CD1c-positive myeloid dendritic cell (primary cell): ENCODE results near the gene SLC25A19.

Experiments used
- DNase-seq: peaks from one replicate; pipeline ENCODE4 v3.0.0-alpha.2; 2016; ENCODE audit errors: extremely low spot score

SLC25A19 gene

GRCh38 chr17:75289115-75289831, at the start of gene SLC25A19:
Gene SLC25A19, minus strand, starts transcription at chr17:75289433. Its CDS starts 2,669 bp downstream, at chr17:75286764.
- peak; percentile 98 for DNase-seq

DNA sequence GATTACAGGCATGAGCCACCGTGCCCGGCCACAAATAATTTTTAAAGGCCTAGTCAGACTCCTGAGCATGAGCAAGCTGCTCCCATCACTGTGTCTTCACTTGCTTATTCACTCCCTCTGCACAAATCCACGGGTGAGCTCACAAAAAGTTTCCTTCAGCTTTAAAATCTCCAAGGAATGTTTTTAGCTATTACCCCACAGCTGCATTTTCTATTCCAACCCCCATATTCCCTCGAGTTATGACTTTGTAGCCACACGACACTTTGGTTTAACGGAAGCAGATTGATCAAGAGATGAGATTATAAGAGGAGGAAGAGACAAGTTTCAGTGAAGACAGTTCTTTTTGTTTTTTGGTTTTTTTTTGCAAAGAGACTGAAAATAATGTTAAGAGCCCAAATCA, 49.1 kb upstream of the SLC25A19 start:
- peak; percentile 54 for DNase-seq

- DNase-seq: no peak
Observed at GRCh38 chr17:75335315-75335714, 46.1 kb upstream of the SLC25A19 start.

DNA sequence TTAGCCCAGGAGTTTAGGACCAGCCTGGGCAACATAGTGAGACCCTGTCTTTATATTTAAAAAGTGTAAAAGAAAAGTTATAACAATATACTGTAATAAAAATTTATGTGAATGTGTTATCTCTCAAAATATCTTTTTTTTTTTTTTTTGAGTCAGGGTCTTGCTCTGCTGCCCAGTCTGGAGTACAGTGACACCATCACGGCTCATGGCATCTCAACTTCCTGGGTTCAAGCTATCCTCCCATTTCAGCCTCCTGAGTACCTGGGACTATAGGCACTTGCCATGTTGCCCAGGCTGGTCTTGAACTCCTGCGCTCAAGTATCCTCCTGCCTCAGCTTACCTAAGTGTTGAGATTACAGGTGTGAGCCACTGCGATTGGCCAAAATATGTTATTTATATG, 45.5 kb upstream of the SLC25A19 start:
- no peak for DNase-seq

GRCh38 chr17:75331671-75332070, 42.4 kb upstream of the SLC25A19 start:
- no peak for DNase-seq

GRCh38 chr17:75327757-75328156, 38.5 kb upstream of the SLC25A19 start:
- no peak for DNase-seq

DNA sequence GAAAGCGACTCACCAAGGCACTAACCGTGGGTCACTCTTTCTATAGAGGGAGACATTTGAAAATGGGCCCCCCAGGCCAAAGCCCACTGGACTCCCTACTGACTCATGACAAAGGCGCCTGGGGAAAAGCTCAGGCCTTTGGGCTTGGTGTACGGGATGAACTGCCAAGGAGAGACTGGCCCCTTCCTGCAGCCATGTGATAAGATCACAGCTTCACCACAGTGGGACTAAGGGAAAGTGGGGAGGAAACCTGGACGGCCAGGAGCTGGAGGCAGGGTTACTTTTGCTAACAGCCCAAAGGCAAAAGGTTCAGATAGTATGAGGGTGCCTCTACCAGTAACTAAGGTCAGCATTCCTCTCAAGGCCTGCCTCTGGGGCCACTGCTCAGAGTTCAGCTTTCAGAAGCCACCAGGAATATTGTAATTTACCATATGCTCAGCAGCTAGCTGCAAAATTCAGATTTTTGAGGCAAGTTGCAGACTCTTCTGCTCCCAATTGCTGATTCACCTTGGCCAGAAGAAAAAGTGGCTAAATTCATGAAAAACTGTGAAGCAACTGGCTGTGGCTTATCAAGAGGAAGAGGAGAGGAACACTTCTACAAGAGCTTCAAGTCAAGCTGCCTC, 37.1 kb upstream of the SLC25A19 start:
- no peak for DNase-seq

- peak; percentile 34 for DNase-seq
Observed at GRCh38 chr17:75325827-75326225, 36.6 kb upstream of the SLC25A19 start.

DNA sequence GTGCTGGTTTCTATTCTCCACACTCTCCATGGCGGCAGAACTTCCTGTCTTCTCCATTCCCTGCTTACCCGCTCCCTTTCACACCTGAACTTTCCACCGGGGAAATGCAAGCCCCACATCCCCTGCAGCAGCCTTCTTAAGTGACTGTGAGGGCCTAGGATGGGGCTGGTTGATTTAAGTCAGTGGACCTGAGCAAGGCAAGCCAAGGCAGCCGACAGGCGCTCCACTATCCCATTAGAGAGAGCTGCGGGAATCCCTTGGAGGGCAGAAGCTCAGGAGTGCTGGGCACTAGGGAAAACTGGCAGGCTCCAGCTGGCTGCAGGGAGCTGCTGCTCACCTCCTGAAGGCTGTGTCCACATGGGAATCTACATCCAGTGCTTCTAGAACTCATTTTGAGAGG, 36.1 kb upstream of the SLC25A19 start:
- no peak for DNase-seq

DNA sequence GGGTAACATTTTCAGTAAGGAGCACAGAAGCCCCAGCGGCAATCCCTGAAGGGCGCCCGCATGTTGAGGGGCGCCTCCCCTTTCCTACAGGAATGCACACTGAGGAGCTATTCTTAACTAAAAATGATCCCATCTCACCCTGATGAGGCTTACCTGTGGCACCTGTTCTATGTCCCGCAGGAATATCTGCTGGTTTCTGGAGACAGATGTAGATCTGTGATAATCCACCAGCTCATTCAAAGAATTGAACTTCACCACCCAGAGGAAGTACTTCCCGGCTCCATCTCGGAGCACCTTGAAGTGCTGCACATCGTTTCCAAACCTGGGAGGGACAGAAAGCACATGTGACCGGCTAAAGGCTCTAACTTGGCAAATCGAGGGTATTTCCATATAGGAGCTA, 32.3 kb upstream of the SLC25A19 start:
- no peak for DNase-seq

DNA sequence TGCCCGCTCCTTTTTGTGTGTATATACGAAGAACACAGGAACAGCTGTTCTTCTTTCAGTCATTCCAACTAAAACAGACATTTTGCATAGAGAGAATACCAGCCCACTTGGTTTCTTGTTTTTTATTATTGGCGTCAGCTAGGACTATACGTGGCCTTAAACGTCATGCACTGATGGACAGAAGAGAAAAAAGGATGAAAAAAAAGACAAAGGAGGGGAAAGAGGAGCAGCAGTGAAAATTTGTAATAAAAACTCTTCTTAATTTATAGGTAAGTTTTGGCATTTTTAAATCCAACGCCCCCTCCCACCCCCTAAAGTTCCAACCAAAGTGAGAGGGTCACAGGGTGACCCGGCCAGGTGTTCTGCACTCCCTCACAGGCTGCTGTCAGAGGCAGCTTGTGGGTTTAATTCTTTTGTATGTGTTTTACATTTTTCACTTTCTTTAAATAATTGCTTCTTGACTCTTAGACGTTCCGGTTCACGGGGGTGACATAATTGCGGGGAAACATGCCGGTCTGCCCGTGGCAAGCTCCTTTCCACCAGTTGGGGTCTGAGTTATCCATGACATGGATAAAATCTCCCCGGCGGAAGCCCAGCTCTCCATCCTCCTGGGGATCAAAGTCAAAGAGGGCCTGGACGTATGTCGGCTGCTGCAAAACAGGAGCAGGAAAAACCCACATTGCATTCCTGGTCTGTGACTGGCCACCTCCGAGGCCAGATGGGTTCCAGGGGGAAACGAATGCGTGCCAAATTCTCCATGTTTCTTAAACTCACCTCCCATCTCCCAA, 30.9 kb upstream of the SLC25A19 start:
- no peak for DNase-seq

DNA sequence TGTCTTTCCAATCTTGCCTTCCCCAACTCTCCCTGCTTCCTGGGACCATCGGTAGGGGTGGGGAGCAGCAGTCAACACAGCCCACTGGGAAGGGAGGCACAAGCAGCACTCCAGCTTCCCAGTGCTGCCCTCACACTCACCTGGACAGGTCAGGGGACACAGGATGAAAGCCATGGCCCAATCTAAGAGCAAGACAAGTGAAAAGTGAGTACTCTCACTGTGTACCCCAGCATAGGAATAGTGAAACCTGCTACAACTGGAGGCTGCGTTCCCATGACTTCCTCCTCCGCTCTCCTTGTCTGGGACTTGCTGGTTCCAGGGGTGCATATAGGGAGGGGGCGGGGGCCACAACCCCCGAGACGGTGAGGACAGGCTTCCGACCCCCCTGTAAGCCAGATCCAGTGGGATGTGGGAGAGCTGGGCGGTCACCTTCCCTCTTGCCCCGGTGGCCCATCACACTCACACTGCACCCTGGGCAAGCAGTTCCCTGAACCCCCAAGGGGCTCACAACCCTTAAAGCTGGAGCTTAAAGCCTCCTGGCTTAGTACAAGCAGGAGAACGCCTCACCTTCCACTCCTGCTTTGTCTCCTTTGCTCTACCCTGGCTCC, 29.5 kb upstream of the SLC25A19 start:
- peak; percentile 31 for DNase-seq

DNA sequence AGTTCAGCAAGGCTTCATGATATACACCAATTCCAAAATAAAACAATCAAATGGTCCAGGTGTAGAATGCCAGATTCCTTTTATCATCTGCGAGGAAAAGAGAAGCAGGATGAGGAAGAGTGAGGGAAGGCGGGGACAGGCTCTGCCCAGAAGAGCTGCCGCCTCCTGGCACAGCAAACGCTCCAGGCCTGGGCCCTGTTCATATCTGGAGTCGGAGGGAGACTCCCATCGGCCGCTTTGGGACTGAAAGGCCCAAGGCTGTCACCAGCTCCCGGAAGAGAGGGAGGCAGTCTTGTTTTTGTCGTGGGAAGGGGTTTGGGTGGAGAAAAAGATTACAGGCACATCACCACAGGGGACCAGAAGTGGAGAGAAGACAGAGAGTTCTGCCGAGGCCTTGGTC, 29.0 kb upstream of the SLC25A19 start:
- no peak for DNase-seq

DNA sequence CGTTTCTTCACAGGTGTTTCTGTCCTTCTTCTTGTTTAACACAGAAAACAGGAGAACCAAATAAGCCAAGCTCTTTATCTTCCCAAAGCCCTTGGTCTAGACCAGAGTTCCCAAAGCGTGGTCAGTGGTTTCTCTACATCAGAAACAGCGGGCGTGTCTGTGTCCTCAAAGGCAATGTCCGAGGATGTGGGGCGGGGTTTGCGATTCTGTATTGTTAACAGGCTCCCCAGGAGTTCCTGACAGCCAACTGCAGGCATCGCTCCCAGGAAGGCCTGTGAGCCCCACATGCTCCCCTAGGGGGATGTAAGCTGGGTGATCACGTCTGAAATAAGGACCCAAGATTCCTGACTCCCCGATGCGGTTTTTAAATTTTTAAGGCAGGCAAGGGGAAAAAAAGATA, 28.4 kb upstream of the SLC25A19 start:
- DNase-seq: peak; percentile 33

DNA sequence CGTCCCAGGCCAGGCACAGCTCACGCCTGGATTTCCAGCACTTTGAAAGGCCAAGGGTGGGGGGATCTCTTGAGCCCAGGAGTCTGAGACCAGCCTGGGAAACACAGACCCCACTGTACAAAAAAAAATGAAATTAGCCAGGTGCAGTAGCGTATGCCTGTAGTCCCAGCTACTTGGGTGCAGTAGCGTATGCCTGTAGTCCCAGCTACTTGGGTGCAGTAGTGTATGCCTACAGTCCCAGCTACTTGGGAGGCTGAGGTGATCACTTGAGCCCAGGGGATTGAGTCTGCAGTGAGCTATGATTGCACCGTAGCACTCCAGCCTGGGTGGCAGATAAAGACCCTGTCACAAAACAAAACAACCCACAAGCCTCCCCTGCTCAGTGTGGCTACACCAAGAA, 27.0 kb upstream of the SLC25A19 start:
- no peak for DNase-seq

DNA sequence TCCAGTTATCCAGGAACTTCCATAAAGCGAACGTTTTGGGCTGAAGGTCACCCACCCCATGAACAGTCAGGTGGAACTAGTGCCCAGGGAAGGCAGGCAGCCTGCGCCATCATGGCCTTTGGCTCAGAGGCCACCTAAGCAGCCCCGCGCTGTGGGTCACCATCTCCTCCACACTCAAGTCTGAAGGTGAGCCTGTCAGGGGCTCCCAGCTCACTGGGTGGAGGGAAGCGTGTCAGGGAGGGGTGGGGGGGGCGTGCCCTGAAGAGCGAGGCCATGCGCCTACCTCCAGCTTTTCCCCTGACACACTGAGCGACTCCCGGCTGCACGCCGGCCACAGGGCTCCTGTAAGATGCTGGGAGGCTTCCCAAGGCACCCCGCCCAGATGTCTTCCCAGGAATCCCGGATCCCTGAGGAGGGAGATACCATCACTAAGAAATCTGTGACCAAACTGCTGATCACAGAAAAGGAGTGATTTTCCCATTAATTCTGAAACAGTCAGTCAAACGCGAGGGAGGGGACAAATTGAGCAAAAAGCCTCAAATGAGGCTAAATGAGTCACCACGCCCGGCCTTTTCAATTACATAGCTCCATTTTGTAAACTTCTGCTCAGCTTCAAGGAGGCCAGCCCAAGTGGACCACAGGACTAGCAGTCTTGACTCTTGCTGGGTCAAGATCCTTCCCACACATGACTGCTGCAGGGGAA, 26.5 kb upstream of the SLC25A19 start:
- DNase-seq: peak; percentile 93

DNA sequence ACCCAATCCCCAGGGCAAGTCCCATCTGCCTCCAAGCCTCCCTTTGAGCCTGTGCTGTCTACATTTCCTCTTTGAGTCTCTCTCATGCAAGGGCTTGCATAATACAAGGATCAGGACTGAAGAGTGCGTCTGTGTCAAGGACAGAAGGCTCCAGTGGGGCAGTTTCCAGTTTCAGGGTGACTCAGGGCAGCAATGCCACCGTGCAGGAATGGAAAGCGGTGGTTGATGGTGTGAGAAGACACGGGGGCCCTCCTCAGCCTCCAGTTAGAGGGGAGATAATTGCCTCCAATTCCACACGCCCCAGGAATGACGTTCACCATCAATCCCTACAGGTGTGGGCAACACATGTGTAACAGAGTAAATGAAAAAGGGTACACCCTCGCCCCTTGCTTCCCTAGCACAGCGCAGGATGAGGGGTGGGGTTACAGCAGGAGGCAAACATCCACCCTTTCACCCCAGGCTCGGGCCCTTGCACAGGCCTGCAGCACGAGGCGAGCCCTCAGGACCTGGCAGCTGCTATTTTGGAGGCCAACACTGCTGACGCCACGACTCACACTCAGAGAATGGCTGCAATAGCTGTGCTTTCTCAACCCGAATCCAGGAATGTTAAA, 24.8 kb upstream of the SLC25A19 start:
- DNase-seq: peak; percentile 96

DNA sequence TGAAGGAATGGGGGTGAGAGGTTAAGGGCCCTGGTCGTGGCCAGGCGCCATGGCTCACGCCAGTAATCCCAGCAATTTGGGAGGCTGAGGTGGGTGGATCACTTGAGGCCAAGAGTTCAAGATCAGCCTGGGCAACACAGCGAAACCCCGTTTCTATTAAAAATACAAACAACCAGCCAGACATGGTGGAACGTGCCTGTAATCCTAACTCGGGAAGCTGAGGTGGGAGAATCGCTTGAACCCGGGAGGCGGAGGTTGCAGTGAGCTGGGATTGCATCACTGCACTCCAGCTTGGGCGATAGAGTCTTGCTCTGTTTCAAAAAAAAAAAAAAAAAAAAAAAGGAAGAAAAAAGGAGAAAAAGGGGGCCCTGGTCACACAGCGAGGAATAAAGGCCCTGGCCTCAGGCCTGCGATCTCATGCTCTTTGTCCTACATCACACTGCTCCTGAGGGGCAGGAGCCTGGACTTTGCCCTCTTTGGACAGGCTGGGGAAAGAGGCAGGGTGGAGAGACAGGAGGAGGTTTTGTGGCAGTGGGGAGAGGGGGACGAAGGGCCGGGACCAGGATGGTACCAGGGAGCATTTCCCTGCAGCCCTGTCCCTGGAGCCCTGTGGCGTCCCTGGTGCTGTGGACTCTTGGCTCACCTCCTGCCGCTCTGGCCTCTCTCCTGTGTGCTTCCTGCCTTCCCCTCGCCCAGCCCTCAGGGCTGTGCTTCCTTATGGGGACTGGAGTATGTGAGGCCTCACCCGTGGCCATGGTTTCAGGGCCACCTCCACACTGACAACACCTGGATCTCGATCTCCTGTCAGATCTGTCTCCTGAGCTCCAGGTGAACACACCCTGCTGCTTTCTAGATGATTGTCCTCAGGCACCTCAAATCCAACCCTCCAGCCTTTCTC, 19.7 kb upstream of the SLC25A19 start:
- DNase-seq: peak; percentile 48

DNA sequence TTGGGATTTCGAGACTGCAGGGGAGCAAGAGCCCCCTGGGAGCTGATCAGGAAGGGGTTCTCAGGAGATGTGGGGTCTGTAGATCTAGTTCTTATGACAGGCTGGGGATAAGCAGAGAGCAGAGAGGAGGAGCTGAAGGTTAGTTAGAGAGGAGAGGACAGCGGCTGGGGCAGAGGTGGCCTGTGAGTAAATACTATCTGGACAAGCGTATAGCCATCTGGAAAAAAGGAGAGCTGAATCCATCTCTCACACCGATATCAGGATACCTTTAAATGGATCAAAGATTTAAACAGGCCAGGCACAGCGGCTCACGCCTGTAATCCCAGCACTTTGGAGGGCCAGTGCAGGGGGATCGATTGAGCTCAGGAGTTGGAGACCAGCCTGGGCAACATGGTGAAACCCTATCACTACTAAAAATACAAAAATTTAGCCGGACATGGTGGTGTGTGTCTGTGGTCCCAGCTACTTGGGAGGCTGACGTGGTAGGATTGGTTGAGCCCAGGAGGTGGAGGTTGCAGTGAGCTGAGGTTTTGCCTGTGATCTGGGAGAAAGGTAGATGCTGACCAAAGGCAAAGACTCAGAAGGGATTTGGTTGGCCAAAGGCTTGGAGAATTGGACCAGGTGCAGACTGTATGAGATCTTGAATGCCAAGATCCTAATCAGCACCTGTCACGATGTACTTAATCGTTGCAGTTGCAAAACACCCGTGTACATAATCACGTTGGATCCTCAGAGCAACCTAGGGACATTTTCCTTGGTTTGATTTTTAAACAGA, 18.9 kb upstream of the SLC25A19 start:
- DNase-seq: no peak
